CD4-positive, CD25-positive, alpha-beta regulatory T cell (primary cell): ENCODE data around the gene VDAC2. TPM values are rescaled to one million over a fixed set of nuclear protein-coding genes. Genes with fewer than 3 reads are reported as not detected.
"Not testable (repeated sequence)": the region's sequence is repeated elsewhere in the genome, so short reads cannot be mapped to it uniquely, and the experiment has no call there.

Source experiments
- ATAC-seq, 2 donors: fragments of 150-1000 bp; cut with Tn5 transposase; one replicate each; pipeline ENCODE4 v1.10.0; 2021; ENCODE audit warnings: low read depth in 2 of 2, moderate number of reproducible peaks in 2 of 2, moderate library complexity in 1 of 2
- DNase-seq, 3 donors: peaks; one replicate each; pipeline versions ENCODE4 v3.0.0 to v3.0.0-alpha.2; 2012 to 2022; ENCODE audit warnings: mixed read lengths in 1 of 3
- H3K27ac ChIP-seq: one replicate; pipeline ENCODE4 v1.7.0; 2013; ENCODE audit warnings: mild to moderate bottlenecking, low read length; ENCODE audit not compliant: insufficient read depth, poor library complexity, severe bottlenecking
- H3K27me3 ChIP-seq: one replicate; pipeline ENCODE4 v1.7.0; 2013; ENCODE audit warnings: low read length; ENCODE audit not compliant: control insufficient read depth, insufficient read depth
- H3K36me3 ChIP-seq: one replicate; pipeline ENCODE4 v1.7.0; 2013; ENCODE audit warnings: mild to moderate bottlenecking, low read length, moderate library complexity; ENCODE audit not compliant: control insufficient read depth, insufficient read depth
- H3K4me1 ChIP-seq: 2 replicates; pipeline ENCODE4 v1.7.0; 2013; ENCODE audit warnings: mild to moderate bottlenecking, low read length; ENCODE audit not compliant: insufficient read depth, control insufficient read depth, poor library complexity, severe bottlenecking
- H3K4me3 ChIP-seq: one replicate; pipeline ENCODE4 v1.7.0; 2013; ENCODE audit warnings: low read depth, mild to moderate bottlenecking, low read length, moderate library complexity
- H3K9me3 ChIP-seq, 2 experiments: 1 replicate in 1 of 2; 2 replicates in 1 of 2; pipeline ENCODE4 v1.7.0; 2013; ENCODE audit warnings: low read length in 2 of 2, mild to moderate bottlenecking in 1 of 2, moderate library complexity in 1 of 2; ENCODE audit not compliant: control insufficient read depth in 2 of 2
- H3K27ac Mint-ChIP-seq, 3 donors: one replicate each; pipeline ENCODE4 v1.8.0; 2020 to 2022; ENCODE audit warnings: mild to moderate bottlenecking in 3 of 3, mixed read lengths in 3 of 3, moderate library complexity in 2 of 3
- H3K27me3 Mint-ChIP-seq: one replicate; pipeline ENCODE4 v1.8.0; 2022; ENCODE audit warnings: mild to moderate bottlenecking, mixed read lengths
- H3K36me3 Mint-ChIP-seq: one replicate; pipeline ENCODE4 v1.8.0; 2020; ENCODE audit warnings: mixed read lengths
- H3K4me1 Mint-ChIP-seq, 4 donors: one replicate each; pipeline ENCODE4 v1.8.0; 2020 to 2022; ENCODE audit warnings: mixed read lengths in 4 of 4, mild to moderate bottlenecking in 1 of 4
- H3K4me3 Mint-ChIP-seq, 4 donors: one replicate each; pipeline ENCODE4 v1.8.0; 2020 to 2022; ENCODE audit warnings: mild to moderate bottlenecking in 4 of 4, mixed read lengths in 4 of 4, moderate library complexity in 3 of 4
- H3K9me3 Mint-ChIP-seq, 7 donors: one replicate each; pipeline ENCODE4 v1.8.0; 2020 to 2022; ENCODE audit warnings: mixed read lengths in 7 of 7, mild to moderate bottlenecking in 3 of 7, moderate library complexity in 2 of 7
- polyA plus RNA-seq, 4 donors: library from polyadenylated mRNA; unstranded; fragments of 300-500 nt; fragmentation: Illumina TruSeq; gene quantifications; one replicate each; pipeline ENCODE4 v1.2.3, GENCODE V29; 2021
- total RNA-seq: library from RNA; stranded (reverse); gene quantifications from one replicate; pipeline ENCODE4 v1.2.3, GENCODE V29; 2022

The VDAC2 gene
- total and polyA plus RNA-seq, 5 donors from 2014 or later = 110 to 201 (median 159) TPM

GRCh38 chr10:75221492-75221891, 10.9 kb downstream of the VDAC2 start:
- Histone ChIP-seq H3K36me3 (peaks cover 87% of the 10 kb centered on the region), H3K4me1 (peaks cover 28% of the 10 kb centered on the region)
- not testable (repeated sequence) for H3K9me3 ChIP-seq, H3K4me3 Mint-ChIP-seq, ATAC-seq, H3K27ac ChIP-seq, H3K4me3 ChIP-seq, DNase-seq, H3K27me3 ChIP-seq, H3K9me3 Mint-ChIP-seq, H3K27me3 Mint-ChIP-seq
- peaks cover 57% of the 10 kb centered on the region for H3K36me3 Mint-ChIP-seq
- peaks cover 13 to 66% (median 51%) of the 10 kb centered on the region in 4 donors for H3K4me1 Mint-ChIP-seq
- peak overlapping the region in 1 of 3 donors; percentile 16 for H3K27ac Mint-ChIP-seq

DNA sequence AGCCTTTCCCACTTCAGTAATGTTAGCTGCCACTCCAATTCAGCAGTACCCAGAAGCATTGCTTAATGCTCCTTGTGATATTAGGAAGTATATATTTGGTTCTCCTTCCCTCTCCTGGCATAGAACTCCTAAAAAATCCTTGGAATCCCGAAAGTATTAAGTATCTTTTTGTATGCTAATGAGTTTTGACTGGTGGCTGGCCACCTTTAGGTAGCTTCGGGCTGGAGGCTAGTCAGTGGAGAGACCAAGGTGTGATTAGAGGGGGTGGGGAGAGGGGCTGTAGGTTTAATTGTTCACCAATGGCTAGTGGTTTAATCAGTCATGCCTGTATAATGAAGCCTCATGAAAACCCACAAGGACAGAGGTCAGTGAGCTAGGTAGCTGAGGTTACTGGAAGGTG, 12.9 kb downstream of the VDAC2 start:
- Mint-ChIP-seq H3K4me1 (peaks cover 14 to 68% (median 53%) of the 10 kb centered on the region in 4 donors), H3K4me3 (peak overlapping the region in 1 of 4 donors; percentile 10), H3K27ac (peak overlapping the region in 2 of 3 donors; percentile 51 to 75)

DNA sequence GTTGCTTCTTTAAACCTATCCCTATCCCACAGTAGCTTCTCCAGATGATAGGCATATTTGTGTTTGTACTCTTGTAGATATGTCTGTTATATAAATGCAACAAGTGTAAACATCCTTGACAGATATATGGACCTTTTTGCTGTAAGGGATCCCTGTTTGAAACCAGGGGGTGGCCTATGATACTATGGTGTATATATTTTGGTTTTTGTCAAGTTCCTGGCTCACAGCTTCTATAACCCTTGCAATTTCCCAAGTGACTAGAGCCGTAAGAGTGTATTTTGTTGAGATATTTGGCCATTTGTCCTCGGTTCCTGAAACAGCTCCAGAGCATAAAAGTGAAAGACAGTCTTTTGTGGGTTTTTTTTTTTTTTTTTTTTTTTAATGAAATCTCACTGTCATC, 15.5 kb downstream of the VDAC2 start:
- Mint-ChIP-seq H3K36me3 (peaks cover 50% of the 10 kb centered on the region), H3K27me3 (no peaks in the 10 kb centered on the region)
- H3K27ac ChIP-seq = peak overlapping the region; percentile 19

More for the DNA sequence above, 12.9 kb downstream of the VDAC2 start:
- Histone ChIP-seq H3K9me3 (no peaks in the 10 kb centered on the region), H3K4me3 (no peak overlapping the region), H3K36me3 (peaks cover 78% of the 10 kb centered on the region), H3K27me3 (no peaks in the 10 kb centered on the region), H3K27ac (no peak overlapping the region), H3K4me1 (peaks cover 26% of the 10 kb centered on the region)
- peaks cover 54% of the 10 kb centered on the region for H3K36me3 Mint-ChIP-seq
- no peak for ATAC-seq
- DNase-seq = no peak
- H3K27me3 Mint-ChIP-seq = no peaks in the 10 kb centered on the region
- H3K9me3 Mint-ChIP-seq = no peaks in the 10 kb centered on the region

GRCh38 chr10:75226656-75227055, 16.1 kb downstream of the VDAC2 start:
- H3K4me3 Mint-ChIP-seq = no peak overlapping the region
- ATAC-seq (no peak), DNase-seq (no peak)
- H3K4me1 Mint-ChIP-seq = peaks cover 23 to 73% (median 60%) of the 10 kb centered on the region in 4 donors
- no peaks in the 10 kb centered on the region for H3K27me3 Mint-ChIP-seq
- peaks cover 72% of the 10 kb centered on the region for H3K36me3 ChIP-seq
- no peaks in the 10 kb centered on the region for H3K9me3 Mint-ChIP-seq
- peaks cover 49% of the 10 kb centered on the region for H3K36me3 Mint-ChIP-seq
- H3K4me1 ChIP-seq = peaks cover 32% of the 10 kb centered on the region
- H3K27ac ChIP-seq = peak overlapping the region; percentile 19
- H3K27ac Mint-ChIP-seq = peak overlapping the region in 2 of 3 donors; percentile 77 to 80
- no peaks in the 10 kb centered on the region for H3K9me3 ChIP-seq
- no peaks in the 10 kb centered on the region for H3K27me3 ChIP-seq
- H3K4me3 ChIP-seq = no peak overlapping the region

More for the DNA sequence above, 15.5 kb downstream of the VDAC2 start:
- no peaks in the 10 kb centered on the region for H3K9me3 Mint-ChIP-seq
- no peaks in the 10 kb centered on the region for H3K9me3 ChIP-seq
- no peak overlapping the region for H3K4me3 Mint-ChIP-seq
- peaks cover 72% of the 10 kb centered on the region for H3K36me3 ChIP-seq
- peaks cover 32% of the 10 kb centered on the region for H3K4me1 ChIP-seq
- peak overlapping the region; percentile 75 to 83 (median 76) for H3K27ac Mint-ChIP-seq
- ATAC-seq (no peak), DNase-seq (no peak)
- H3K4me1 Mint-ChIP-seq = peaks cover 23 to 73% (median 59%) of the 10 kb centered on the region in 4 donors
- no peaks in the 10 kb centered on the region for H3K27me3 ChIP-seq
- H3K4me3 ChIP-seq = no peak overlapping the region

DNA sequence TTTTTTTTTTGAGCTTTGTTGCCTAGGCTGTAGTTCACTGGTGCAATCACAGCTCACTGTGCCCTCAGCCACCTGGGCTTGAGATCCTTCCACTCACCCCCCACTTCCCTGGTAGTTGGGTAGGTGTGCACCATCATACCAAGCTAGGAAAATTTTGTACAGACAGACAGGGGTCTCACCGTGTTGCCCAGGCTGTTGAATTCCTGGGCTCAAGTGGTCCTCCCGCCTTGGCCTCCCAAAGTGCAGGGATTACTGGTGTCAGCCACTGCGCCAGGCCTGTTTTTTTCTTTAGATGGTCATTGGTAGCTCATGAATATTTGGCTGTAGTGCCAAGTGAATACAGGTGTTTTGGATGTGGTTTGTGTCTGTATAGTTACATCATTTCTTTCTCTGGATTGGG, 17.7 kb downstream of the VDAC2 start:
- Mint-ChIP-seq H3K9me3 (no peaks in the 10 kb centered on the region), H3K27ac (peak overlapping the region; percentile 41 to 94 (median 84)), H3K27me3 (no peaks in the 10 kb centered on the region), H3K4me1 (peaks cover 23 to 66% (median 56%) of the 10 kb centered on the region in 4 donors), H3K36me3 (peaks cover 41% of the 10 kb centered on the region), H3K4me3 (peak overlapping the region in 1 of 4 donors; percentile 3)
- DNase-seq (no peak), ATAC-seq (no peak)
- no peak overlapping the region for H3K4me3 ChIP-seq
- H3K27me3 ChIP-seq = no peaks in the 10 kb centered on the region
- no peaks in the 10 kb centered on the region for H3K9me3 ChIP-seq
- H3K4me1 ChIP-seq = peaks cover 34% of the 10 kb centered on the region
- H3K36me3 ChIP-seq = peaks cover 66% of the 10 kb centered on the region
- no peak overlapping the region for H3K27ac ChIP-seq

DNA sequence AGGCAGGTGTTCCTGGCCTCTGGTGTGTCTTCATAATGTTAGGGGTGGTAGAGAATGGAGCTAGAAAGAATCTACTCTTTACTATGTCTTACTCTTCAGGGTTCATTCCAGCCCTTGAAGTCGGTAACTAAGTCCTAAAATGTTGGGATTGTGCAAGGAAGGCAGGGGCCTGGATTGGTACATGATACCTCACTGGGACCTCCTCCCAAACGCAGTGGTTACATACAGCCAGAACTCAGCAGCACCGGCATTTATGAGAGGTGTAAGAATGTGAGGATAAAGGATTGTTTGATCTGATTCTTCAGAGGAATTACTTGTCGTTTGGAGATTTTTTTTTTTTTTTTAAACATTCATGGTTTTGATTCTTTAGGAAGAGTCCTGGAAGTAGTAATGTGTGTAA, 18.2 kb downstream of the VDAC2 start:
- Mint-ChIP-seq H3K27ac (peak overlapping the region in 2 of 3 donors; percentile 84 to 94), H3K4me1 (peaks cover 23 to 66% (median 54%) of the 10 kb centered on the region in 4 donors), H3K9me3 (no peaks in the 10 kb centered on the region), H3K4me3 (peak overlapping the region in 1 of 4 donors; percentile 3), H3K27me3 (no peaks in the 10 kb centered on the region), H3K36me3 (peaks cover 36% of the 10 kb centered on the region)
- Histone ChIP-seq H3K27ac (peak overlapping the region; percentile 52), H3K27me3 (no peaks in the 10 kb centered on the region), H3K4me3 (no peak overlapping the region), H3K4me1 (peaks cover 34% of the 10 kb centered on the region), H3K9me3 (no peaks in the 10 kb centered on the region), H3K36me3 (peaks cover 60% of the 10 kb centered on the region)
- DNase-seq (no peak), ATAC-seq (no peak)

DNA sequence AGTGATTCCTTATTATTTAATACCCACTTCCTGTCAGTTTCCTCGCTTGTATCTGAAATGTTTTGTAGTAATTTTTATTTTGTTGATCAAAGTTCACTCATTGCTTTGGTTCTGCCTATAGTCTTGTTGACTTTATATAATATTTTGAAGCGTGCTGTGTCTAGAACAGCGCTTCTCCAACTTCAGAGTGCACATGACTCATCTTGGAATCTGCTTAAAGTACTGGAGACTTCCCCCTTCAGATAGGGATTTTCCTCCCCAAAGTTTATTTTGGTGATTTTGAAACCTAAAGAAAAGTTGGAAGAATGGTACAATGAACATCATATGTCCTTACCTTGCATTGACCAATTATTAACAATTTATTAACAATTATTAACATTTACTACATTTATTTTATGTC, 19.4 kb downstream of the VDAC2 start:
- H3K27ac ChIP-seq = peak overlapping the region; percentile 52
- peaks cover 31% of the 10 kb centered on the region for H3K4me1 ChIP-seq
- Mint-ChIP-seq H3K27ac (peak overlapping the region in 2 of 3 donors; percentile 42 to 94), H3K4me1 (peaks cover 16 to 55% (median 43%) of the 10 kb centered on the region in 4 donors), H3K9me3 (no peaks in the 10 kb centered on the region), H3K36me3 (peaks cover 28% of the 10 kb centered on the region), H3K4me3 (no peak overlapping the region), H3K27me3 (no peaks in the 10 kb centered on the region)
- H3K9me3 ChIP-seq = no peaks in the 10 kb centered on the region
- no peak overlapping the region for H3K4me3 ChIP-seq
- ATAC-seq = no peak
- peaks cover 49% of the 10 kb centered on the region for H3K36me3 ChIP-seq
- no peak for DNase-seq
- H3K27me3 ChIP-seq = no peaks in the 10 kb centered on the region

GRCh38 chr10:75230600-75231038, 20.0 kb downstream of the VDAC2 start:
- H3K36me3 ChIP-seq = peaks cover 43% of the 10 kb centered on the region
- peaks cover 10 to 49% (median 36%) of the 10 kb centered on the region in 4 donors for H3K4me1 Mint-ChIP-seq
- peak overlapping the region; percentile 76 for H3K27ac ChIP-seq
- ATAC-seq (peak; percentile 65 to 67), DNase-seq (peak; percentile 88 to 94 (median 93))
- no peaks in the 10 kb centered on the region for H3K9me3 Mint-ChIP-seq
- H3K36me3 Mint-ChIP-seq = peaks cover 21% of the 10 kb centered on the region
- no peaks in the 10 kb centered on the region for H3K27me3 Mint-ChIP-seq
- H3K4me3 Mint-ChIP-seq = peak overlapping the region in 3 of 4 donors; percentile 10 to 66 (median 22)
- no peaks in the 10 kb centered on the region for H3K27me3 ChIP-seq
- peaks cover 27% of the 10 kb centered on the region for H3K4me1 ChIP-seq
- no peaks in the 10 kb centered on the region for H3K9me3 ChIP-seq
- H3K4me3 ChIP-seq = no peak overlapping the region
- H3K27ac Mint-ChIP-seq = peak overlapping the region; percentile 74 to 96 (median 94)
